ENCODE measurements around the gene TGFB2.

The TGFB2 gene

DNA sequence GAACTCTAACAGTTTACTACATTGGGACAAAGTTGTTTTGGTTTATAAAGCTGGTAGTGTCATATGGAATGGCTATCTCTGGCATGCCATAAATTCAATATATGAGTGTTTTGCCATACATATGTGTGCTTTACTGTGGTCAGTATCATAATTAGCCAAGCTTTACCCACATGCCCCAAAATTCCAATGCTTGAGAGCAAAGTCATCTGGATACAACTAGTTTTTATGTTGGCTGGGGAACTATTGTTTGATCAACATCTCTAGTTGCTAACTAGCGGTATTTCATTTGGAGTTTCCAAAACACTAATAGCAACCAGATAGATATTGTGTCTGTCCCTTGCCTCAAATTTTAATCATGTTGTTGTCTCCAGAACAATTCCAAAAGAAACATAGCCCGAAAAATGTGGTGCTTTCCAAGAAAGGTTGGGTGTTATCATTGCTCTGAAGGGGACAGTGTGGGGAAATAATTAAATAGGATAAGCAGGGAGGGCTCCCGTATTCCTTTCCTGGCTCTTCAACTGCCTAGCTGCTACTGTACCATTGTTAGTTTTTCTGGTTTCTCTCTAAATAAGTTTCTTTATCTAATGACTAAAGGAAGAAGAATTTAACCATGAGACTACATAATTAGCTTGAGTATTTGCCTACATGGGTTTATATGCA lies 136.1 kb downstream of the TGFB2 start:
- in situ Hi-C loops (cut with MboI; ENCODE audit: low sequenced_read_pairs): no loop called here

DNA sequence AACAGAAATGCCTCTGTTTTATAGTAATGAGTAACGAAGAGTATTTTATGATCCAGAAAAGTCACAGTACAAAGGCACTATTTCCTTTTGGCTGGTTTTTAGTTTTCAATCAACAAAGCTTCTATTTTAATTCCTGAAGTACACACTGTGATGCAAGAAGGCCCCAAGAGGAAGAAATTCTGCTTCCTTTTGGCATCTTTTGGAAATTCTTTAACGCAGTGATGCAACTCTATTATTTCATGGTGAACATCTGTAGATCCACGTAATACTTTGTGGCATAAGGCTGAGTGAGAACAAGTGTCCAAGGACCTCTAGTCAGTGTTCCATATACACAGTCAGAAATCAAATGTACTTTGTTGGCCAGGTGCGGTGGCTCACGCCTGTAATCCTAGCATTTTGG lies 137.5 kb downstream of the TGFB2 start:
- in situ Hi-C loops (cut with MboI; ENCODE audit: low sequenced_read_pairs): no loop called here

DNA sequence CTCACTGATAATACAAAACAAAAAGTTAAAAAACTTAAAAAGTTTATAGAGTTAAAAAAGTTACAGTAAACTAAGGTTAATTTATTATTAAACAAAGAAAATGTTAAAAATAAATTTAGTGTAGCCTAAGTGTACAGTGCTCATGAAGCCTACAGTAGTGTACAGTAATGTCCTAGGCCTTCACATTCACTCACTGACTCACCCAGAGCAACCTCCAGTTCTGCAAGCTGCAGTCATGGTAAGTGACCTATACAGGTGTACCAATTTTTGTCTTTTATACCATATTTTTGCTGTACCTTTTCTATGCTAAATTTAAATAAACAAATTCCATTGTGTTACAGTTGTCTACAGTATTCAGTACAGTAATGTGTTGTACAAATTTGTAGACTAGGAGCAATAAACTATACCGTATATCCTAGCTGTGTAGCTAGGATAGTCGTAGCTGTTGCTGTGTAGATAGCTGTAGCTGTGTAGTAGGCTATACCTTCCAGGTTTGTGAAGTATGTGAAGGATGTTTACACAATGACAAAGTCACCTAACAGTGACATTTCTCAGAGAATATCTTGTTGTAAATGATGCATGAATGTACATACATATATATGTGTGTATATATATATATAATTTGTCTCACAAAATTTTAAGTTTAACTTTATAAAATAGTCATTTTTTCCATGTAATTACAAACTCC lies 140.2 kb downstream of the TGFB2 start:
- in situ Hi-C loops (cut with MboI; ENCODE audit: low sequenced_read_pairs): no loop called here

DNA sequence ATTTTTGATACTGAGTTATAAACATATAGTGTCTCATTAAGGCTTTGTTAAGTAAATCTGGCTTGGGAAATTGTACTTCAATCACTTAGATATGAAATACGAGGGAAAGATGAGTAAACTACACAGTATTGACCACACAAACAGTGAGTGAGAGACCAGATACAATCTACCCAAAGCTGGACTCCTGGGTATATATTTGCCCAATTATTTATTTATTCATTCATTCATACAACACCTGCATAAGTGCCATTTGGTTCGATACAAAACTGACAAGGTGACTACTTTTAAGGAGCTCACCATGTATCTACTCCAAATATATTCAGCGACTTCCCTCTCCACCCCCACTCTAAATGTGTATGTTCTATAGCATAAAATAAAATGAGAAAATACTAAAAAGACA lies 143.4 kb downstream of the TGFB2 start:
- in situ Hi-C loops (cut with MboI; ENCODE audit: low sequenced_read_pairs): no loop called here

GRCh38 chr1:218488986-218489385 lies 143.8 kb downstream of the TGFB2 start:
- in situ Hi-C loops (cut with MboI; ENCODE audit: low sequenced_read_pairs): no loop called here

DNA sequence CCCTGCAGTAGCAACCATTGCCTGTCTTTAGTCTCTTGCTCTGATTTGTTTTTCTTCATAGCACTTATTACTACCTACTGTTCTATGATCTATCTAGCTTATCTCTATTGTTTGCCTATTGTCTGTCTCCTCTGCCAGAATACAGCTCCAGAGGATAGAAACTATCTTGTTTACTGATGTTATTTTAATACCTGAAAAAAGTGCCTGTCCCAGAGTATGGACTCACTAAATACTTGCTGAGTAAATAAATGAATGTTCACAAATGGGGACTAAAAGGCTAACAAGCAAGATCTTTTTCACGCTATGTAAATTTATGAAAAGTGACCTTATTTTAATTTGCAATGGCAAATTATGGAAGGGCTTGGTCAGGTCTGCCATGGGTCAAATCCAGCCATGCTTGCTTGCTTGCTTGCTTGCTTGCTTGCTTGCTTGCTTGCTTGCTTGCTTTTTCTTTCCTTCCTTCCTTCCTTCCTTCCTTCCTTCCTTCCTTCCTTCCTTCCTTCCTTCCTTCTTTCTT lies 145.3 kb downstream of the TGFB2 start:
- in situ Hi-C loops (cut with MboI; ENCODE audit: low sequenced_read_pairs): no loop called here

DNA sequence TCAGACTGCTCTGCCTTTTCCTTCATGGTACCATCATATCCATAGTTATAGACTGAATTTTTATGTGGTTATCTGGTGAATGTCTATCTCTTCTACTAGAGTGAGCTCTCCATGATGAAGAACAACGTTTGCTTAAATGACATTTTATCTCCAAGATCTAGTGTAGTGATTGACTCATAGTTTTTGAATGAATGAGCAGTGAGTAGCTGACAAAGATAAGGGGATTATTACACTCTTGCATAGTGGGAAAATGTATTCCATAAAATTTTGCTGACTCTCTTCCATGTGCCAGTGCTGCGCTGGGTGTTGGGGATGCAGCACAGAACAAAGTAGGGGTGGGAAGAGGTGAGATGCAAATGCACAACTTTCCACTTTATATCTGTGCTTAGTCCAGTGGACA lies 147.7 kb downstream of the TGFB2 start:
- in situ Hi-C loops (cut with MboI; ENCODE audit: low sequenced_read_pairs): no loop called here

- in situ Hi-C loops (cut with MboI; ENCODE audit: low sequenced_read_pairs): no loop called here
Measured at GRCh38 chr1:218493986-218494385, 148.8 kb downstream of the TGFB2 start.
